ENCODE results near the gene DHX15.

DNA sequence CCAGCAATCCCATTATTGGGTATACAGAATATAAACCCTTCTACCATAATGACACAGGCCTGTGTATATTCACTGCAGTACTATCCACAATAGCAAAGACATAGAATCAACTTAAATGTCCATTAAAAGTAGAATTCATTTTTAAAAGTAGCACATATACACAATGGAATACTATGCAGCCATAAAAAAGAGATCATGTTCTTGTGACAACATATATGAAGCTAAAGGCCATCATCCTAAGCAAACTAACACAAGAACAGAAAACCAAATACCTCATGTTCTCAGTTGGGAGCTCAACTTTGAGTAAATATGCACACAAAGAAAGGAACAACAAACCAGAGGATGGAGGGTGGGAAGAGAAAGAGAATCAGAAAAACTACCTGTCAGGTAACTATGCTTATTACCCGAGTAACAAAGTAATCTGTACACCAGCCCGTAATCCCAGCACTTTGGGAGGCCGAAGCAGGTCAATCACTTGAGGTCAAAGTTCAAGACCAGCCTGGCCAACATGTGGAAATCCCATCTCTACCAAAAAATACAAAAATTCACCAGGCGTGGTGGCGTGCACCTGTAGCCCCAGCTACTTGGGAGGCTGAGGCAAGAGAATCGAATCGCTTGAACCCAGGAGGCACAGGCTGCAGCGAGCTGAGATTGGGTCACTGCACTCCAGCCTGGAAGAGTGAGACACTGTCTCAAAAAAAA is 22.8 kb downstream of the DHX15 start:
- TF ChIP-seq, protein P1, sequence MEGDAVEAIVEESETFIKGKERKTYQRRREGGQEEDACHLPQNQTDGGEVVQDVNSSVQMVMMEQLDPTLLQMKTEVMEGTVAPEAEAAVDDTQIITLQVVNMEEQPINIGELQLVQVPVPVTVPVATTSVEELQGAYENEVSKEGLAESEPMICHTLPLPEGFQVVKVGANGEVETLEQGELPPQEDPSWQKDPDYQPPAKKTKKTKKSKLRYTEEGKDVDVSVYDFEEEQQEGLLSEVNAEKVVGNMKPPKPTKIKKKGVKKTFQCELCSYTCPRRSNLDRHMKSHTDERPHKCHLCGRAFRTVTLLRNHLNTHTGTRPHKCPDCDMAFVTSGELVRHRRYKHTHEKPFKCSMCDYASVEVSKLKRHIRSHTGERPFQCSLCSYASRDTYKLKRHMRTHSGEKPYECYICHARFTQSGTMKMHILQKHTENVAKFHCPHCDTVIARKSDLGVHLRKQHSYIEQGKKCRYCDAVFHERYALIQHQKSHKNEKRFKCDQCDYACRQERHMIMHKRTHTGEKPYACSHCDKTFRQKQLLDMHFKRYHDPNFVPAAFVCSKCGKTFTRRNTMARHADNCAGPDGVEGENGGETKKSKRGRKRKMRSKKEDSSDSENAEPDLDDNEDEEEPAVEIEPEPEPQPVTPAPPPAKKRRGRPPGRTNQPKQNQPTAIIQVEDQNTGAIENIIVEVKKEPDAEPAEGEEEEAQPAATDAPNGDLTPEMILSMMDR (IDR thresholded peaks at IDR 0.05), result no peak
- TF ChIP-seq POLR2A (IDR thresholded peaks at IDR 0.05), result no peak

All from right lobe of liver (tissue), 4 donors.